ENCODE results near the gene GRPR.
"Not testable (repeated sequence)": the region's sequence is repeated elsewhere in the genome, so short reads cannot be mapped to it uniquely, and the experiment has no call there.

The GRPR gene

GRCh38 chrX:16144420-16144819 is 21.1 kb downstream of the GRPR start:
- H3K27me3 Mint-ChIP-seq (ENCODE audit: low read depth, poor library complexity) = no peaks in the 10 kb centered on the region
- H3K36me3 Mint-ChIP-seq (ENCODE audit: low read depth) = peaks cover 6% of the 10 kb centered on the region
- H3K27ac Mint-ChIP-seq = no peak overlapping the region
- TF ChIP-seq CTCF (IDR thresholded peaks at IDR 0.05) = no peak
- peaks cover 14% of the 10 kb centered on the region for H3K9me3 Mint-ChIP-seq
- DNase-seq = no peak
- H3K4me1 Mint-ChIP-seq = no peaks in the 10 kb centered on the region
- no peak overlapping the region for H3K4me3 Mint-ChIP-seq

- peaks cover 14% of the 10 kb centered on the region for H3K9me3 Mint-ChIP-seq
- H3K4me3 Mint-ChIP-seq; H3K27ac Mint-ChIP-seq; H3K4me1 Mint-ChIP-seq; H3K27me3 Mint-ChIP-seq (ENCODE audit: low read depth, poor library complexity); H3K36me3 Mint-ChIP-seq (ENCODE audit: low read depth); DNase-seq: not testable (repeated sequence)
These were observed 21.7 kb downstream of the GRPR start for GRCh38 chrX:16145093-16145492.

- Mint-ChIP-seq H3K27me3 (ENCODE audit: low read depth, poor library complexity) (no peaks in the 10 kb centered on the region), H3K4me3 (no peak overlapping the region), H3K9me3 (peaks cover 14% of the 10 kb centered on the region), H3K36me3 (ENCODE audit: low read depth) (peaks cover 6% of the 10 kb centered on the region), H3K4me1 (no peaks in the 10 kb centered on the region), H3K27ac (no peak overlapping the region)
- DNase-seq = no peak
- TF ChIP-seq CTCF (IDR thresholded peaks at IDR 0.05) = no peak
These were observed 22.3 kb downstream of the GRPR start for GRCh38 chrX:16145656-16146055.

- Mint-ChIP-seq H3K4me3 (no peak overlapping the region), H3K4me1 (no peaks in the 10 kb centered on the region), H3K27me3 (ENCODE audit: low read depth, poor library complexity) (no peaks in the 10 kb centered on the region), H3K36me3 (ENCODE audit: low read depth) (peaks cover 6% of the 10 kb centered on the region), H3K9me3 (peaks cover 7% of the 10 kb centered on the region), H3K27ac (no peak overlapping the region)
- no peak for TF ChIP-seq CTCF (IDR thresholded peaks at IDR 0.05)
- no peak for DNase-seq
These were observed 25.5 kb downstream of the GRPR start for GRCh38 chrX:16148896-16149295.

- DNase-seq = no peak
- Mint-ChIP-seq H3K36me3 (ENCODE audit: low read depth) (no peaks in the 10 kb centered on the region), H3K27ac (peak overlapping the region; percentile 1), H3K27me3 (ENCODE audit: low read depth, poor library complexity) (no peaks in the 10 kb centered on the region), H3K4me3 (no peak overlapping the region), H3K9me3 (no peaks in the 10 kb centered on the region), H3K4me1 (peaks cover 6% of the 10 kb centered on the region)
- TF ChIP-seq CTCF (IDR thresholded peaks at IDR 0.05) = no peak
These were observed 32.3 kb downstream of the GRPR start for GRCh38 chrX:16155581-16156096.

GRCh38 chrX:16156692-16157331 is 33.4 kb downstream of the GRPR start:
- TF ChIP-seq CTCF (IDR thresholded peaks at IDR 0.05) = no peak
- no peaks in the 10 kb centered on the region for H3K9me3 Mint-ChIP-seq

More at GRCh38 chrX:16156692-16157331, 33.4 kb downstream of the GRPR start:
- Mint-ChIP-seq H3K36me3 (ENCODE audit: low read depth) (no peaks in the 10 kb centered on the region), H3K4me3 (no peak overlapping the region), H3K4me1 (peaks cover 6% of the 10 kb centered on the region), H3K27ac (no peak overlapping the region), H3K27me3 (ENCODE audit: low read depth, poor library complexity) (no peaks in the 10 kb centered on the region)
- no peak for DNase-seq

Data from nephron progenitor cell (in vitro differentiated cells).